Body of pancreas (tissue), 4 donors: ENCODE data around the gene SOX11. TPM values are rescaled to one million over a fixed set of nuclear protein-coding genes. Genes with fewer than 3 reads are reported as not detected.

Source experiments
- ATAC-seq: fragments of 150-250 bp; one replicate; pipeline ENCODE4 v1.9.1; 2016
- DNase-seq, 4 donors: peaks; one replicate each; pipeline ENCODE4 v3.0.0-alpha.2; 2019
- H3K27ac ChIP-seq, 4 donors: fragments of 200-600 bp; sonication (generic); 1 replicate in 3 of 4; 2 replicates in 1 of 4; pipeline versions ENCODE4 v1.5.1 to v1.6.1; 2016 to 2019; ENCODE audit warnings: mild to moderate bottlenecking in 1 of 4, mixed read lengths in 1 of 4, moderate library complexity in 1 of 4
- H3K27me3 ChIP-seq, 2 donors: fragments of 200-600 bp; sonication (generic); one replicate each; pipeline ENCODE4 v1.6.0; 2016; ENCODE audit warnings: mild to moderate bottlenecking in 1 of 2
- H3K36me3 ChIP-seq, 2 donors: fragments of 200-600 bp; sonication (generic); replicated peaks in 1 of 2; 2 replicates each; pipeline ENCODE4 v1.5.1; 2016; ENCODE audit warnings: low read depth in 2 of 2; ENCODE audit not compliant: insufficient read depth in 1 of 2
- H3K4me1 ChIP-seq: fragments of 200-600 bp; sonication (generic); one replicate; pipeline ENCODE4 v1.6.0; 2016
- H3K4me3 ChIP-seq, 2 donors: fragments of 200-600 bp; sonication (generic); 1 replicate in 1 of 2; 2 replicates in 1 of 2; pipeline ENCODE4 v1.5.1; 2016 to 2019
- H3K9me3 ChIP-seq, 3 donors: fragments of 200-600 bp; sonication (generic); 1 replicate in 2 of 3; 2 replicates in 1 of 3; pipeline ENCODE4 v1.5.1; 2016
- CTCF ChIP-seq, 7 experiments: fragments of 450-650 bp in 4 of 7; fragments of 200-600 bp in 3 of 7; sonication (generic) in 3 of 7; IDR thresholded peaks; one replicate each; pipeline ENCODE4 v1.5.1; 2016 to 2019; ENCODE audit warnings: antibody characterized with exemption in 7 of 7
- POLR2A ChIP-seq, 3 donors: fragments of 450-650 bp; IDR thresholded peaks; one replicate each; pipeline ENCODE4 v1.6.1; 2016; ENCODE audit warnings: antibody characterized with exemption in 3 of 3, mild to moderate bottlenecking in 2 of 3
- WGBS, 2 donors: methylation state at CpG; one replicate each; pipeline ENCODE4 v1.1.5; 2017; 5-methylcytosine and 5-hydroxymethylcytosine counted together
- intact Hi-C: fragments of 100-400 bp; cut with DNase I; formaldehyde crosslinking; loops from one replicate; pipeline ENCODE4 v1.15.1; 2023
- total RNA-seq, 2 donors: library from RNA; depleted of rRNA; stranded (reverse); fragments of >200 nt; gene quantifications; one replicate each; pipeline ENCODE4 v1.1.0, GENCODE V29; 2016

Gene SOX11
- total RNA-seq, 2 donors from 2014 or later: under 0.01 TPM; not detected in 1

- Histone ChIP-seq H3K4me1 (no peaks in the 10 kb centered on the region), H3K9me3 (no peaks in the 10 kb centered on the region), H3K4me3 (no peak overlapping the region), H3K36me3 (no peaks in the 10 kb centered on the region), H3K27ac (no peak overlapping the region), H3K27me3 (no peaks in the 10 kb centered on the region)
- ATAC-seq (no peak), DNase-seq (no peak)
- WGBS, 2 donors: 49 to 53% methylated on average over 15 of the region's 15 CpGs
- intact Hi-C loops: no loop called here
- TF ChIP-seq POLR2A (IDR thresholded peaks at IDR 0.05) (no peak), CTCF (IDR thresholded peaks at IDR 0.05) (no peak)
Measured at GRCh38 chr2:5734859-5735520, 42.8 kb downstream of the SOX11 start.

DNA sequence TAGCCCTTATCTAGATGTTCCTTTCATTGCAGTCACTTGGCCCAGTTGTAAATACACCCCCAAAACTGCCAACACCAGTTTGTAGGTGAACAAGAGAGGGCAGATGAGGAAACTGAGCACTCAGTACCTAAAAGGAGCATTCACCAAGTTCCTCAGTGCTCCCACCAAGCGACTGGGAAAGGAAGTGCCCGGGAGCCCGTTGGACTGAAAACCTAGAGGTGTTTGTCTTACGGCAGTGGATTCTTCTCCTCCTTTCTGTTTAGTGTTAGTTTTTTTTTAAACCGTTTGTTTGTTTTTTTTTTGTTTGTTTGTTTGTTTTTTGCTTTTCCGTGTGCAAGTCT is 43.3 kb downstream of the SOX11 start:
- Histone ChIP-seq H3K4me1 (no peaks in the 10 kb centered on the region), H3K36me3 (no peaks in the 10 kb centered on the region), H3K27ac (no peak overlapping the region), H3K9me3 (no peaks in the 10 kb centered on the region), H3K4me3 (no peak overlapping the region), H3K27me3 (no peaks in the 10 kb centered on the region)
- TF ChIP-seq CTCF (IDR thresholded peaks at IDR 0.05): no peak
- TF ChIP-seq POLR2A (IDR thresholded peaks at IDR 0.05): no peak
- ATAC-seq: no peak
- 63 to 78% methylated on average over 6 of the region's 6 CpGs for WGBS, 2 donors
- intact Hi-C loops: no loop called here
- DNase-seq: no peak

DNA sequence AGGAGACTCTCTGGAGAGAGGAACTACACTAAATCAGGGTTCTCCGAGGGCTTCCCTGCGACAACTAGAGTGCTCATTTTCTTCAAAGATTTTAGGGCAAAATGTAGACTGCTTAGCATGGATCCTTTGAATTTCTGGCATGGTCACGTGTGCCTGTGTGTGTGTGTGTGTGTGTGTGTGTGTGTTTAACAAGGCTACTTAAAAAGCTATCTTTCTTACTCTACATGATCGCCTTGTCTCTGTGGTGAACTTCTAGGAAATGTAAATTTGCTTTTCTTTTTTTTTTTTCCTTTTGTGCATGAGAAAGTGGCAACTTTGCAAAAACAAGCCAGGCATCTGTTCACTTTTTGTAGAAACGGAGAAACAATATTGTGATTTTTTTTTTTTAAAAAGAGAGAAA is 43.9 kb downstream of the SOX11 start:
- WGBS, 2 donors: 41 to 46% methylated on average over 5 of the region's 5 CpGs
- TF ChIP-seq CTCF (IDR thresholded peaks at IDR 0.05): no peak
- no peak for TF ChIP-seq POLR2A (IDR thresholded peaks at IDR 0.05)
- H3K27ac ChIP-seq: no peak overlapping the region
- no peaks in the 10 kb centered on the region for H3K36me3 ChIP-seq
- no peaks in the 10 kb centered on the region for H3K9me3 ChIP-seq
- H3K4me3 ChIP-seq: no peak overlapping the region
- H3K27me3 ChIP-seq: no peaks in the 10 kb centered on the region
- ATAC-seq: no peak
- no peak for DNase-seq
- intact Hi-C loops: no loop called here
- no peaks in the 10 kb centered on the region for H3K4me1 ChIP-seq

DNA sequence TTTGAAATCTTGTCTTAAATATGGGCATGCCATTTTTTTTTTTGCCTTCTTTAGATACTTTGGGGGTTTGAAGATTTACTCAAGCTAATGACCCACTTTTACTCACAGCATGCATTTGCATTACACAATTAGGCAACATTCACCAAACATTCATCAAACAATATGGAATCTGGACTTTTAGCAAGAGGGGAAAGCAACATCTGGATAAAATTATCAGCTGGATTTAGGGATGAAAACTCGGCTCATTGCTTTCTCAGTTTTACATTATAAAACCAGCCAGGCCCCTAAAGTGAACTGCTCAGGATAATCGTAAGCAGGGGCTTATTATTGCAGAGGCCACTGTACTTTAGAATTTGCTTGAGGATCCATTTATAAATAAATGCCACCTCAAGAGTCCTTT is 44.7 kb downstream of the SOX11 start:
- 70 to 72% methylated on average over 2 of the region's 2 CpGs for WGBS, 2 donors
- Histone ChIP-seq H3K4me1 (no peaks in the 10 kb centered on the region), H3K27me3 (no peaks in the 10 kb centered on the region), H3K9me3 (no peaks in the 10 kb centered on the region), H3K36me3 (no peaks in the 10 kb centered on the region), H3K4me3 (no peak overlapping the region), H3K27ac (no peak overlapping the region)
- intact Hi-C loops: no loop called here
- DNase-seq: no peak
- TF ChIP-seq CTCF (IDR thresholded peaks at IDR 0.05): no peak
- TF ChIP-seq POLR2A (IDR thresholded peaks at IDR 0.05): no peak
- ATAC-seq: no peak

DNA sequence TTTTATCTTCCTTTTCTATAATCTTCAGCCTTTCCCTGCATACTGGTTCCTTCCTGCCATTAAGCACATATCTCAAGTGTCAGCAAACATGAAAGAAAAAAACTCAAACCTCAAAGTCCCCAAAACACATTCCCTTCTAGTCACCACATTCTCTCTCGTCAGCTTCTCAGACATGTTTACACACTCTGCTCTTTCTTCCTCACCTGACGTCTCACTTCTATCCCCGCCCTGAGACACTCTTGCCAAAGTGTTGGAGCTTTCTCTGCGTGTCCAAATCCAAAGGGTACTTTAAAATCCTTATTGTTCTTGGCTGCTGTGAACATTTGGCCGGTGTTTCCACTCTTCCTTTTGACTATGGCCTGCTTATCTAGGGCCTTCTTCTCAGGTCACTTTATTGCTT is 47.9 kb downstream of the SOX11 start:
- no peaks in the 10 kb centered on the region for H3K27me3 ChIP-seq
- WGBS, 2 donors: 38 to 51% methylated on average over 5 of the region's 5 CpGs
- no peaks in the 10 kb centered on the region for H3K36me3 ChIP-seq
- H3K27ac ChIP-seq: no peak overlapping the region
- H3K4me1 ChIP-seq: no peaks in the 10 kb centered on the region
- intact Hi-C loops: no loop called here
- no peak for TF ChIP-seq CTCF (IDR thresholded peaks at IDR 0.05)
- TF ChIP-seq POLR2A (IDR thresholded peaks at IDR 0.05): no peak
- DNase-seq: no peak
- H3K4me3 ChIP-seq: no peak overlapping the region
- ATAC-seq: no peak
- H3K9me3 ChIP-seq: no peaks in the 10 kb centered on the region
